ENCODE measurements around the gene HECW1.

DNA sequence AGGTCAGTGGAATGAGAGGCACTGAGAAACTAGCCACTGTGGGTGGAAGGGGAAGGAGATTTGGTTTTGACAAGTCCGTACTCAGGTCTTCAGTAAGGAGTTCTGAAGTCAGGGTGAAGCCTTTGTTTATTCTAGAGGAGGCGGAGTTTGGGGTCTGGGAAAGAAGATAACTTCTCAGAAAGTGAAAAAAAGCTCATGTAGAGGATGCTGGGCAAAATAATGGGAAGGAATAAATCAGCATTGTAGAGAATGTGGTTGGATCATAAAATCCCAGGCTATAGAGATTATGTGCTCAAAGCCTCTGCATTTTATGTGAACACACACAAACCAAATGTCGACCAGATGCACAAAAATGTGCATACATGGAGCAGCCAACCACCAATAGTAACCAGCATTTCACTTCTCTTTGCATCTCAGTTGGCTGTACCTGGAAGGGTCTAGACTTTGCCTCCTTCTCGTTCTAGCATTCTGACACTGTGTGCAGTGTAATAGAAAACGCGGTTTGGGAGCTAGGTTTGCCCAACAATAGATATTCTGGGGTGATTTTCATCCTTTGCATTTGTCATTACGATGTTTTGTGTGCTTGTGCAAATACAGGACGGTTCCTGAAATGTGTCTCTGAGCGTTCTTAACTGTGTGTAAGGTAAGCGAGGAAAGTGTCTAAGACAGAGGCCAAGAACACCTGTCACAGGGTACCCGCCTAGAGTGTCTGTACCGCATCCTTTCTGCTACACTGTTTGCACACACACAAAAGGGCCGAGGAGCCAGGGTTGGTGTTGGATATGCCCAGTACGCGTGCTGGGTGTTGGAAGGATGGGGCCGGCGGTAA is 603 bp upstream of the HECW1 start:
- no peak for TF ChIP-seq EZH2 (IDR thresholded peaks at IDR 0.05)
- TF ChIP-seq POLR2AphosphoS5 (IDR thresholded peaks at IDR 0.05; ENCODE audit: borderline replicate concordance, low read depth, low read length), result no peak
- TF ChIP-seq FOXP2 (optimal IDR thresholded peaks at IDR 0.05; ENCODE audit: control extremely low read depth, extremely low read length, insufficient read depth), result no peak

Data from SK-N-MC (cell line).